Stimulated activated CD4-positive, alpha-beta T cell treated with anti-CD3 and anti-CD28 coated beads, Interleukin-1b, Interleukin-23, amount 100 ng/mL, for 1 hour (primary cell): ENCODE data around the gene WDR11.

ENCODE experiments used
- DNase-seq, 2 donors: peaks; one replicate each; pipeline ENCODE4 v3.0.0-alpha.2; 2020; ENCODE audit warnings: low read depth in 2 of 2

The WDR11 gene, protein sequence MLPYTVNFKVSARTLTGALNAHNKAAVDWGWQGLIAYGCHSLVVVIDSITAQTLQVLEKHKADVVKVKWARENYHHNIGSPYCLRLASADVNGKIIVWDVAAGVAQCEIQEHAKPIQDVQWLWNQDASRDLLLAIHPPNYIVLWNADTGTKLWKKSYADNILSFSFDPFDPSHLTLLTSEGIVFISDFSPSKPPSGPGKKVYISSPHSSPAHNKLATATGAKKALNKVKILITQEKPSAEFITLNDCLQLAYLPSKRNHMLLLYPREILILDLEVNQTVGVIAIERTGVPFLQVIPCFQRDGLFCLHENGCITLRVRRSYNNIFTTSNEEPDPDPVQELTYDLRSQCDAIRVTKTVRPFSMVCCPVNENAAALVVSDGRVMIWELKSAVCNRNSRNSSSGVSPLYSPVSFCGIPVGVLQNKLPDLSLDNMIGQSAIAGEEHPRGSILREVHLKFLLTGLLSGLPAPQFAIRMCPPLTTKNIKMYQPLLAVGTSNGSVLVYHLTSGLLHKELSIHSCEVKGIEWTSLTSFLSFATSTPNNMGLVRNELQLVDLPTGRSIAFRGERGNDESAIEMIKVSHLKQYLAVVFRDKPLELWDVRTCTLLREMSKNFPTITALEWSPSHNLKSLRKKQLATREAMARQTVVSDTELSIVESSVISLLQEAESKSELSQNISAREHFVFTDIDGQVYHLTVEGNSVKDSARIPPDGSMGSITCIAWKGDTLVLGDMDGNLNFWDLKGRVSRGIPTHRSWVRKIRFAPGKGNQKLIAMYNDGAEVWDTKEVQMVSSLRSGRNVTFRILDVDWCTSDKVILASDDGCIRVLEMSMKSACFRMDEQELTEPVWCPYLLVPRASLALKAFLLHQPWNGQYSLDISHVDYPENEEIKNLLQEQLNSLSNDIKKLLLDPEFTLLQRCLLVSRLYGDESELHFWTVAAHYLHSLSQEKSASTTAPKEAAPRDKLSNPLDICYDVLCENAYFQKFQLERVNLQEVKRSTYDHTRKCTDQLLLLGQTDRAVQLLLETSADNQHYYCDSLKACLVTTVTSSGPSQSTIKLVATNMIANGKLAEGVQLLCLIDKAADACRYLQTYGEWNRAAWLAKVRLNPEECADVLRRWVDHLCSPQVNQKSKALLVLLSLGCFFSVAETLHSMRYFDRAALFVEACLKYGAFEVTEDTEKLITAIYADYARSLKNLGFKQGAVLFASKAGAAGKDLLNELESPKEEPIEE

GRCh38 chr10:120850911-120851865 is at the start of gene WDR11:
Gene WDR11 (plus strand): TSS chr10:120851362. CDS start chr10:120851421, 59 bp downstream.
- DNase-seq = peak; percentile 5 to 56

DNA sequence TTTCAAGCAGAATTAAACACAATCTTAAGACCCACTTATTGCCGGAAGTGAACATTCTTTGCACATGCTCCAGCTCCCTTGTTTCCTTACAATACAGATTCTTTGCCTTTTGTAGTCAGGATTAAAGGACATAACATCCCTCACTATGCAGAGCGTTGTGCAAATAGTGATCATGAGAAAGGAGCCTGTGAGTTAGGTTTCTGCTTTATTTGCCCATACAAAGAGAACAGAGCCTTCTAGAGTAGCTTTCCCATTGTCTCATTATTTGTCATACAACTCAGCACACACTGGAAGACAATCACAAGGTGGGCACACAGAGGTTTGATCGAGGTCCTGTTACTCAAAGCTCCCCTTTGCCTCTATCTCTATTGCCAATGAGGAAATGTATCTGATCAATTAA is 48.2 kb upstream of the WDR11 start:
- no peak for DNase-seq

- DNase-seq = no peak
These were observed 47.2 kb upstream of the WDR11 start for GRCh38 chr10:120803972-120804371.

DNA sequence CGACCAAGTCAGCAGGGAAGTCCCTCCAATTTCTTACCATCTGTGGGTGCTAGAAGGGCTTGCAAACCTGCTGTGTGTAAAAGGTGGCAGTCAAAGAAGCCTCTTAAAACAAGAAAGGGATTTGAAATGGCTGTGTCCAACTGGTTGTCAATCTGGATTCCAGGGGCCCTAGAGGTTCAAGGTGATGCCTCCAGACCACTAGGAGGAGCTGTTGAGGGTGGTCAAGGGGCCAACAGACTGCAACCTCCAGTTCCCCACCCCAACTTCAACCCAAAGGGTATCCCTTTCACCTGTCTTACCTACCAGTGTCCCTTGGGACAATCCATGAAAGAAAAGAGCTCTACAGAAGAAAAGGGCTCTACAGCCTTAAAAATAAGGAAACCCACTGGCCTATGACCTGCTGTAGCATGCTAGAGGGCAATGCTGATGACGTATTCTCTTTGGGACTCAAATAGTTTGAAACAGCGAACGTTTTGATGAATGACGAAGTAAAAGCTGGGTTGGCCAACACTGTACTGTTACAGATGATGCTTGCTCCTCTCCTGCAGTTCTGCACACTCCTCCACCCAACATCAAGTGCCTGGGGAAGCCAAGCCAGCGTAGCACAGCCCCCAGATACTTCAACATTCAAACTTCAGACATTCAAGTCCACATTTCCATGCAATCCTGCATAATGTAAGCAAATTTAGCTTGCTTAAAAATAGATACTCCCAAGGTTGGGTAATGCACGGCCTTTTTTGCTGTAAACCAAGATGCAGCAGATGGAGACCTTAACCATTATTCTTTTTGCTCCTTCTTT is 45.9 kb upstream of the WDR11 start:
- no peak for DNase-seq

GRCh38 chr10:120806081-120806480 is 45.1 kb upstream of the WDR11 start:
- DNase-seq = no peak

GRCh38 chr10:120810298-120810697 is 40.9 kb upstream of the WDR11 start:
- DNase-seq = no peak

GRCh38 chr10:120813085-120813484 is 38.1 kb upstream of the WDR11 start:
- DNase-seq = no peak

DNA sequence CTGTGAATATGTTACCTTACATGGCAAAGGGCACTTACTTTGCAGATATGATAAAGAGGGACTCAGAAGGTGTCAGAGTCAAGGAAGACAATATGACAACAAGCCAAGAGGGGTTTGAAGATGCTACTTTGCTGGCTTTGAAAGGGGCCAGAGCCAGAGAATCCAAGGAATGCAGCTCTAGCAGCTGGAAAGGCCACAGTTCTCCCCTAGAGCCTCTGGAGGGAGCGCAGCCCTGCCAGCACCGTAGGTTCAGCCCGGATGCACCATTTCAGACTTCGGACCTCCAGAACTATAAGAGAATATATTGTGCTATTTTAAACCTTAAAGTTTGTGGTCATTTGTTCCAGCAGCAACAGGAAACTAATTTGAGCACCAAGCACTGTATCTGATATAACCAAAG is 32.9 kb upstream of the WDR11 start:
- DNase-seq = no peak

DNA sequence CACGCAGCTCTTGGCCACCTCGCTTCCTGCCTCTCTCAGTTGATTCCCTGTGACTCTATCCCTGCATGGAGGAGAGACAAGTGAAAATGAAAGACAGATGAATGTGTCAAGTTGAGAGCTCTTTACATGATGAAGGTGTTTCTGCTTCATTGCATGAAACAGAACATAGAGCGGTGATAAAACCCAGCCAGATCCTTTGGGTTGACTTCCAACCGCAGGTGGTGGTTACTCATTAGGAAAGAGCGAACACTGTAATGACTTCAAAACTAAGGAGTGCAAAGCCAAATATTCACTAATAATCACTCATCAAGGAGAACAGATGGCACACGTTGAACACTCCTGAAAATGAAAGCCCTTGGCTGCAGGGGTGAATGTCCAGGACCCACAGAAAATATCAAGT is 31.8 kb upstream of the WDR11 start:
- DNase-seq = no peak

GRCh38 chr10:120823266-120823665 is 27.9 kb upstream of the WDR11 start:
- no peak for DNase-seq

DNA sequence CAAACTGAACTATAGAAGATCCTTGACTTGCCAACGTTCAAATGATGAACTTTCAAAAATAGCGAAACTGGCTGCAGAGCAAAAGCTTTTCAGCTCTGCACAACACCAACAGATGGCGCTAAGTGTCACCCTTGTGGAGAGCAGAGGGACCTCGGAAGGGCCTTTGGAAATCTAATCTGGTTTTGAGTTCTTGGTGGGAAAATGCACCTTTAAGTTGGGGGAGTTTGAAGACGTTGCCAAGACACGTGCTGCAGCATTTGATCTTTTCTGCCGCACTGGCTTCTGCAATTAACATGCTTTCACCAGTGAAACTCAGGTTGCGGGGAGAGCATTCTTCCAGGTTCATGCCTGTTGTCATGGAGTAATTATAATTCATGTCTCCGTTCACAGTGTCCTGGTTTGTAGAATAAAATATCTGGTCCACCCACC is 26.3 kb upstream of the WDR11 start:
- no peak for DNase-seq

- DNase-seq = no peak
These were observed 25.0 kb upstream of the WDR11 start for GRCh38 chr10:120825878-120826769.

DNA sequence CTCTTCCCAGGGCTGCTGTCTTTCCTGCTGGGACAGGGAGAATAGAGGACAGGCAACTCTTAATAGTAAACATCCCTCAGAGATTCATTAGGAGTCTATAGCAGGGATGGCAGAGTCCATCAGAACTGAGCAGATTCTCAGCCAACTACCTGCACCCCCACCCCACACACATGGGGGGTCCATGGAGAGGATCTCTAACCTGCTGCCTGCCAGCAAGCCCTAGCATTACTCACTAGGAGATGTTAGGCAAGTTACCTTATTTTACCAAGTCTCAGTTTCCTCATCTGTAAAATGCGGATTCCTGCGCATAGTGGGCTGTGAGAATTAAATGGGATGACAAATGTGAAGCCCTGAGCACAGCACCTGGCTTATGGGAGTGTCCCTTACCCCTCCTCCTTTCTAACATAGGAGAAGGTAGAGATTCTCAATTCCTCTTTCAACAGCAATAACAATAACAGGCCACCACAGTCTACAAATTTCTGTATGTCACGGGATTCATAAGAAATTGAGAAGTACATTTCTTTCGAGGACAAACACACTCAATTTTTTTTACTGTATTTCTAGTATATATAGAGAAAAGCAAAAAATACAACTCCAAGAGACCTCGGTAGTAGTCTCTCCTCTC is 23.8 kb upstream of the WDR11 start:
- no peak for DNase-seq

DNA sequence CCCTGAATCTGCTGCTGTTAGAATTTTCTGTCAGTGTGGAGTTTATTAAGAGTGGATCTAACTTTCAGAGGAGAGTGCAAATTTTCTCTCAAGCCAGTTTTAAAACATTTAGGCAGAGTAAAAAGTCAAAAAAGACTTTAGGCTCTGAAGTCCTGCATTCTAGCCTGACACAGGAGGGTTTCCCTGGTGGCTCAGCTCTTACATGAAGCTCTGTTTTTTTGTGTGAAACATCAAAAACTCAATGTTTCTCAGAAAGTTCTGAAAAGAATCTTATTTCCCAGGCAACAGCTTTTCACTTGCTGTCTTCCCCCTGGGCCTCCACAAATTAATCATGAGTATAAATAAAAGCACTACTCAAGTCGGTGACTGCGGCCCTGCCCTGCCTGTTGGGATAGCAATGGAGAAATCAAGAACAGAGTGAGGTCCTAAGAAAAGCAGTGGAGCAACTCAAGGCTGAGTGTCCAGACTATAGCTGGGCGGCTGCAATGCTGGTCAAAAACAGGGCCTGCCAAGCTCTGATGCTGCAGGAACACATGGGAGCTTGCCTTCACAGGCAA is 22.3 kb upstream of the WDR11 start:
- DNase-seq = no peak

- DNase-seq = no peak
These were observed 19.1 kb upstream of the WDR11 start for GRCh38 chr10:120832106-120832505.

DNA sequence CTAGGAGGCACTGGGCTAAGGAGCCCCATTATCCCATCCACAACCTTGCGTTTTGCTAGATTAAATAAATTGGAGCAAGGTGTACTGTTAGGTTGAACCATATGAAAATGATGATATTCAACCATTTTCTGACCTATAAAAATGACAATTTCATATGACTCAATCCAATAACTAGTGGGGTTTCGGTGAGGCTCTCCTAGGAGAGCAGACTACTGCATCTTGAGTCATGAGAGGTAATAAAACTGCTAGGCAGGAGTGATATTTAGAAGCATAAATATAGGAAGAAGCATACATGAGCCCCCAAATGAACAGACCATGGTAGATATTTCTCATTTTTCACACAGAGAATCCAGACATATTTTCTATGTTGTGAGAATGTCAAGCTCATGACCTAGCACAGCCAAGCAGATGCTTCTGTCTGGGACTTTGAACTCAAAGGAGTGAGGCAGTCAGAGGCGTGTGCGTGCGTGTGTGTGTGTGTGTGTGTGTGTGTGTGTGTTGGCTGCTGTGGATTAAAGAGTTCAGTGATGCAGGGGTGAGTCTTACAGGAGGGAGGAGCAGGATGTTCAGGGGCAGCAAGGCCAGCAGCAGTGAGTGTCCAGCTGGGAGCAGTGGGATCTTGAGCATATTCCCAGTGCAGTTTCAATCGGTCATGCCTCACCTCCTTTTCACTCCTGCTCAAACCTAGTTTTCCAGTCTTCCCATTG is 17.8 kb upstream of the WDR11 start:
- DNase-seq = no peak

DNA sequence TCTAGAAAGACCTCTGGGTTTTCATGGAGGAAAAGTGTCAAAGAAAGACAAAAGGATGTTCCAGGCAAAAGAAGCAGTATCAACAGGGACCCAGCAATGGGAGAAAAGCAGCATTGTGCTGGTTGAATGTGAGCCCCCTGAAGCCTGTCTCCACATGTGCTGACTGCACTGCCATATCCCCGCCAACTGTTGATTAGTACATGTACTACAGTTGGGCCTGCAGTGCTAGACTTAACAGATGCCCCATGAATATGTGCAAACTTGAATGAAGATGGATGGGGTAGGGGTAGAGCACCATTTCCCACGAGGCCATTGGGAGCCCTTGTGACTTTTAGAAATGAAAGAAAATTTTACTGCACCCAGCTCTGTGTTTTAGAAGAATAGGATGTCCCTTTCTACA is 15.6 kb upstream of the WDR11 start:
- no peak for DNase-seq

DNA sequence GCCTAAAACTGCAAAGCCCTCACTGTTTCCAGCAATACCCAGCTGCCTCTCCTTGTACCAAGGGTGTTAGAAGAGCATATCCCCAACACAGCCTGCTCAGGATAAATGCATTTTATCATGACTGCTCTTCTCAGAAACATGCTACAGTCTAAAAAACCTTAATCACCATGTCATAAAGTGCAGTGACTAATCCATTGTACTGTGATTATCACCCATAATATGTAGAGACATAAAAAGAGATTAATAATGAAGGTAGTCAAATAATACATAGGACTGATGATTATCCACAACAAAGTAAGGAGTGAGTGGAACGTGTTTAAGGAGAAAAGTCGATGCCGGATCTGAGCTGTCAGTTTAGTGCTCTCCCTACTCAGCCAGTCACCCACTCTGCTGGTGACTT is 12.2 kb upstream of the WDR11 start:
- no peak for DNase-seq
